WTC11 (cell line): ENCODE data around the gene GNAI3. TPM values are rescaled to one million over a fixed set of nuclear protein-coding genes. Genes with fewer than 3 reads are reported as not detected.

Source experiments
- ATAC-seq: fragments of 200-7000 bp; cut with Tn5 transposase; 2 replicates; pipeline ENCODE4 v1.10.0; 2021; ENCODE audit warnings: mild to moderate bottlenecking, moderate library complexity
- CTCF ChIA-PET: fragments of 300-600 bp; sonication (Branson Sonifier 250); formaldehyde crosslinking; loops from one replicate; lab custom pipeline; 2021; ENCODE audit warnings: antibody characterized with exemption; lab: Charles Lee
- POLR2A ChIA-PET: fragments of 350-600 bp; sonication (Branson Sonifier 250); formaldehyde crosslinking; loops from one replicate; lab custom pipeline; 2021; ENCODE audit warnings: antibody characterized with exemption; lab: Charles Lee
- DNase-seq: peaks from one replicate; pipeline ENCODE4 v3.0.0; 2021; ENCODE audit warnings: low spot score
- H3K27ac Mint-ChIP-seq: 2 replicates; pipeline ENCODE4 v1.8.0; 2021; ENCODE audit warnings: mixed read lengths
- H3K27me3 Mint-ChIP-seq: 2 replicates; pipeline ENCODE4 v1.8.0; 2021; ENCODE audit warnings: low read depth, mild to moderate bottlenecking, moderate library complexity, mixed read lengths
- H3K36me3 Mint-ChIP-seq: 2 replicates; pipeline ENCODE4 v1.8.0; 2021; ENCODE audit warnings: mixed read lengths
- H3K4me1 Mint-ChIP-seq: 2 replicates; pipeline ENCODE4 v1.8.0; 2022; ENCODE audit warnings: mixed read lengths
- H3K4me3 Mint-ChIP-seq: 2 replicates; pipeline ENCODE4 v1.8.0; 2021; ENCODE audit warnings: mild to moderate bottlenecking, moderate library complexity, mixed read lengths
- H3K9me3 Mint-ChIP-seq: 2 replicates; pipeline ENCODE4 v1.8.0; 2021; ENCODE audit warnings: mixed read lengths
- CREB1 ChIP-seq: sonication (generic); formaldehyde crosslinking; IDR thresholded peaks from 2 replicates; pipeline ENCODE4 v1.8.0; 2023; ENCODE audit warnings: mild to moderate bottlenecking, missing genetic modification reagents
- ESRRA ChIP-seq: sonication (generic); formaldehyde crosslinking; IDR thresholded peaks from 2 replicates; pipeline ENCODE4 v1.8.1; 2022; ENCODE audit warnings: mild to moderate bottlenecking, missing genetic modification reagents, borderline replicate concordance
- FOXJ3 ChIP-seq: sonication (generic); formaldehyde crosslinking; IDR thresholded peaks from 2 replicates; pipeline ENCODE4 v1.9.0; 2021; ENCODE audit warnings: missing genetic modification reagents, mild to moderate bottlenecking, borderline replicate concordance
- GRHL2 ChIP-seq: fragments of 250-450 bp; sonication (Bioruptor Pico); IDR thresholded peaks from 2 replicates; pipeline ENCODE4 v1.8.0; 2022; ENCODE audit warnings: mild to moderate bottlenecking, moderate library complexity; ENCODE audit not compliant: insufficient replicate concordance, severe bottlenecking
- JAZF1 ChIP-seq: fragments of 250-450 bp; sonication (Bioruptor Pico); IDR thresholded peaks from 2 replicates; pipeline ENCODE4 v1.9.0; 2021; ENCODE audit warnings: moderate library complexity, mild to moderate bottlenecking, inconsistent platforms
- MYBL2 ChIP-seq: sonication (generic); formaldehyde crosslinking; IDR thresholded peaks from 2 replicates; pipeline ENCODE4 v1.8.1; 2023; ENCODE audit warnings: mild to moderate bottlenecking, moderate library complexity, missing genetic modification reagents
- NFATC4 ChIP-seq: fragments of 250-450 bp; sonication (Bioruptor Pico); IDR thresholded peaks from 2 replicates; pipeline ENCODE4 v1.9.0; 2021; ENCODE audit warnings: mild to moderate bottlenecking
- NFE2L1 ChIP-seq: sonication (generic); formaldehyde crosslinking; IDR thresholded peaks from 2 replicates; pipeline ENCODE4 v1.8.1; 2023; ENCODE audit warnings: missing genetic modification reagents
- NR1H2 ChIP-seq: sonication (generic); formaldehyde crosslinking; IDR thresholded peaks from 2 replicates; pipeline ENCODE4 v1.9.0; 2021; ENCODE audit warnings: mild to moderate bottlenecking, moderate library complexity, missing genetic modification reagents
- NR2C2 ChIP-seq: sonication (generic); formaldehyde crosslinking; IDR thresholded peaks from 2 replicates; pipeline ENCODE4 v1.8.0; 2022; ENCODE audit warnings: mild to moderate bottlenecking, missing genetic modification reagents
- OVOL2 ChIP-seq: fragments of 250-450 bp; sonication (Bioruptor Pico); IDR thresholded peaks from 2 replicates; pipeline ENCODE4 v1.9.0; 2021; ENCODE audit warnings: mild to moderate bottlenecking, borderline replicate concordance
- TP53 ChIP-seq: sonication (generic); formaldehyde crosslinking; IDR thresholded peaks from 2 replicates; pipeline ENCODE4 v1.8.1; 2023; ENCODE audit warnings: mild to moderate bottlenecking, missing genetic modification reagents
- ZNF396 ChIP-seq: fragments of 250-450 bp; sonication (Bioruptor Pico); IDR thresholded peaks from 2 replicates; pipeline ENCODE4 v1.8.0; 2021; ENCODE audit warnings: mild to moderate bottlenecking, moderate library complexity, borderline replicate concordance
- total RNA-seq: library from RNA; stranded (reverse); gene quantifications from 3 replicates; pipeline ENCODE4 v1.2.3, GENCODE V29; 2021
- TF ChIP-seq, protein P1 (sequence below): sonication (generic); formaldehyde crosslinking; IDR thresholded peaks from 2 replicates; pipeline ENCODE4 v1.8.0; 2022; ENCODE audit warnings: mild to moderate bottlenecking, missing genetic modification reagents
- TF ChIP-seq, protein P2 (sequence below): sonication (generic); formaldehyde crosslinking; conservative IDR thresholded peaks from 2 replicates; pipeline ENCODE4 v1.8.1; 2022; ENCODE audit warnings: mild to moderate bottlenecking, missing genetic modification reagents
- TF ChIP-seq, protein P3 (sequence below): fragments of 250-450 bp; sonication (Bioruptor Pico); IDR thresholded peaks from 2 replicates; pipeline ENCODE4 v1.9.0; 2021; ENCODE audit warnings: mild to moderate bottlenecking, borderline replicate concordance
- TF ChIP-seq, protein P4 (sequence below): sonication (generic); formaldehyde crosslinking; IDR thresholded peaks from 2 replicates; pipeline ENCODE4 v1.8.1; 2023; ENCODE audit warnings: mild to moderate bottlenecking, missing genetic modification reagents
- TF ChIP-seq, protein P5 (sequence below): fragments of 250-450 bp; sonication (Bioruptor Pico); IDR thresholded peaks from 2 replicates; pipeline ENCODE4 v1.9.0; 2021; ENCODE audit warnings: moderate library complexity, mild to moderate bottlenecking, inconsistent platforms, borderline replicate concordance
- TF ChIP-seq, protein P6 (sequence below): fragments of 250-450 bp; sonication (Bioruptor Pico); IDR thresholded peaks from 2 replicates; pipeline ENCODE4 v1.8.0; 2021; ENCODE audit warnings: mild to moderate bottlenecking
- TF ChIP-seq, protein P7 (sequence below): sonication (generic); formaldehyde crosslinking; IDR thresholded peaks from 2 replicates; pipeline ENCODE4 v1.8.1; 2023; ENCODE audit warnings: mild to moderate bottlenecking, missing genetic modification reagents, borderline replicate concordance
- TF ChIP-seq, protein P8 (sequence below): sonication (generic); formaldehyde crosslinking; IDR thresholded peaks from 2 replicates; pipeline ENCODE4 v1.8.0; 2023; ENCODE audit warnings: missing genetic modification reagents

Gene GNAI3
- total RNA-seq, 1 experiment from 2014 or later: 7.2 TPM

DNA sequence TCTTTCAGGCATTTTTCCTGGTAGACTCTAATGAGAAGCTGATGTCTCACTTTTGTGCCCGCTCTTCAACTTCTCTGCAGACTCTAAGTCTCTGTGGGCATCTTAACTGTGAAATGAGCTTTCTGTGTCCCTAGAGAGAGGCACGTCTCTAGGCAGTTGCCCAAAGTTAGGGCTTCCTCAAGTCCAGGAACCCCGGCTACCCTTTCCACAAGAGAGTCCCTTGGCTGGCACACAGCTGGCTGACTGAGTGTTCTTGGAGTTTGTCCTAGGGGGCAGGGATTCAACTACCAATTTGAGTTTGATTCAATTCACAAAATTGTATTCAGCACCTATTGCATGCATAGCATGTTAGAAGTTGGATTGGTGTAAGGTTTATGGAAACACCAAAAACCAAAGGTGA, 7.3 kb upstream of the GNAI3 start:
- CTCF ChIA-PET: interaction anchor here (1.1 to 16.4 kb wide), 4 partner anchors 9 to 99 kb away, joined by 6 to 740 read pairs (median 56); partner anchors contain the start of gene CYB561D1
- TF ChIP-seq, protein P1, sequence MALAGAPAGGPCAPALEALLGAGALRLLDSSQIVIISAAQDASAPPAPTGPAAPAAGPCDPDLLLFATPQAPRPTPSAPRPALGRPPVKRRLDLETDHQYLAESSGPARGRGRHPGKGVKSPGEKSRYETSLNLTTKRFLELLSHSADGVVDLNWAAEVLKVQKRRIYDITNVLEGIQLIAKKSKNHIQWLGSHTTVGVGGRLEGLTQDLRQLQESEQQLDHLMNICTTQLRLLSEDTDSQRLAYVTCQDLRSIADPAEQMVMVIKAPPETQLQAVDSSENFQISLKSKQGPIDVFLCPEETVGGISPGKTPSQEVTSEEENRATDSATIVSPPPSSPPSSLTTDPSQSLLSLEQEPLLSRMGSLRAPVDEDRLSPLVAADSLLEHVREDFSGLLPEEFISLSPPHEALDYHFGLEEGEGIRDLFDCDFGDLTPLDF (CRISPR knock-in tag): no peak
- TF ChIP-seq OVOL2 (CRISPR knock-in tag): no peak
- no peak for TF ChIP-seq FOXJ3
- no peak for TF ChIP-seq GRHL2 (CRISPR knock-in tag)
- TF ChIP-seq, protein P2, sequence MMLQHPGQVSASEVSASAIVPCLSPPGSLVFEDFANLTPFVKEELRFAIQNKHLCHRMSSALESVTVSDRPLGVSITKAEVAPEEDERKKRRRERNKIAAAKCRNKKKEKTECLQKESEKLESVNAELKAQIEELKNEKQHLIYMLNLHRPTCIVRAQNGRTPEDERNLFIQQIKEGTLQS (CRISPR knock-in tag): no peak
- TF ChIP-seq, protein P3, sequence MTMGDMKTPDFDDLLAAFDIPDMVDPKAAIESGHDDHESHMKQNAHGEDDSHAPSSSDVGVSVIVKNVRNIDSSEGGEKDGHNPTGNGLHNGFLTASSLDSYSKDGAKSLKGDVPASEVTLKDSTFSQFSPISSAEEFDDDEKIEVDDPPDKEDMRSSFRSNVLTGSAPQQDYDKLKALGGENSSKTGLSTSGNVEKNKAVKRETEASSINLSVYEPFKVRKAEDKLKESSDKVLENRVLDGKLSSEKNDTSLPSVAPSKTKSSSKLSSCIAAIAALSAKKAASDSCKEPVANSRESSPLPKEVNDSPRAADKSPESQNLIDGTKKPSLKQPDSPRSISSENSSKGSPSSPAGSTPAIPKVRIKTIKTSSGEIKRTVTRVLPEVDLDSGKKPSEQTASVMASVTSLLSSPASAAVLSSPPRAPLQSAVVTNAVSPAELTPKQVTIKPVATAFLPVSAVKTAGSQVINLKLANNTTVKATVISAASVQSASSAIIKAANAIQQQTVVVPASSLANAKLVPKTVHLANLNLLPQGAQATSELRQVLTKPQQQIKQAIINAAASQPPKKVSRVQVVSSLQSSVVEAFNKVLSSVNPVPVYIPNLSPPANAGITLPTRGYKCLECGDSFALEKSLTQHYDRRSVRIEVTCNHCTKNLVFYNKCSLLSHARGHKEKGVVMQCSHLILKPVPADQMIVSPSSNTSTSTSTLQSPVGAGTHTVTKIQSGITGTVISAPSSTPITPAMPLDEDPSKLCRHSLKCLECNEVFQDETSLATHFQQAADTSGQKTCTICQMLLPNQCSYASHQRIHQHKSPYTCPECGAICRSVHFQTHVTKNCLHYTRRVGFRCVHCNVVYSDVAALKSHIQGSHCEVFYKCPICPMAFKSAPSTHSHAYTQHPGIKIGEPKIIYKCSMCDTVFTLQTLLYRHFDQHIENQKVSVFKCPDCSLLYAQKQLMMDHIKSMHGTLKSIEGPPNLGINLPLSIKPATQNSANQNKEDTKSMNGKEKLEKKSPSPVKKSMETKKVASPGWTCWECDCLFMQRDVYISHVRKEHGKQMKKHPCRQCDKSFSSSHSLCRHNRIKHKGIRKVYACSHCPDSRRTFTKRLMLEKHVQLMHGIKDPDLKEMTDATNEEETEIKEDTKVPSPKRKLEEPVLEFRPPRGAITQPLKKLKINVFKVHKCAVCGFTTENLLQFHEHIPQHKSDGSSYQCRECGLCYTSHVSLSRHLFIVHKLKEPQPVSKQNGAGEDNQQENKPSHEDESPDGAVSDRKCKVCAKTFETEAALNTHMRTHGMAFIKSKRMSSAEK (CRISPR knock-in tag): no peak
- TF ChIP-seq, protein P4, sequence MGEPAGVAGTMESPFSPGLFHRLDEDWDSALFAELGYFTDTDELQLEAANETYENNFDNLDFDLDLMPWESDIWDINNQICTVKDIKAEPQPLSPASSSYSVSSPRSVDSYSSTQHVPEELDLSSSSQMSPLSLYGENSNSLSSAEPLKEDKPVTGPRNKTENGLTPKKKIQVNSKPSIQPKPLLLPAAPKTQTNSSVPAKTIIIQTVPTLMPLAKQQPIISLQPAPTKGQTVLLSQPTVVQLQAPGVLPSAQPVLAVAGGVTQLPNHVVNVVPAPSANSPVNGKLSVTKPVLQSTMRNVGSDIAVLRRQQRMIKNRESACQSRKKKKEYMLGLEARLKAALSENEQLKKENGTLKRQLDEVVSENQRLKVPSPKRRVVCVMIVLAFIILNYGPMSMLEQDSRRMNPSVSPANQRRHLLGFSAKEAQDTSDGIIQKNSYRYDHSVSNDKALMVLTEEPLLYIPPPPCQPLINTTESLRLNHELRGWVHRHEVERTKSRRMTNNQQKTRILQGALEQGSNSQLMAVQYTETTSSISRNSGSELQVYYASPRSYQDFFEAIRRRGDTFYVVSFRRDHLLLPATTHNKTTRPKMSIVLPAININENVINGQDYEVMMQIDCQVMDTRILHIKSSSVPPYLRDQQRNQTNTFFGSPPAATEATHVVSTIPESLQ (CRISPR knock-in tag): no peak
- TF ChIP-seq CREB1 (CRISPR knock-in tag): no peak
- no peak for TF ChIP-seq ZNF396 (CRISPR knock-in tag)
- no peak for TF ChIP-seq NR2C2 (CRISPR knock-in tag)
- no peak for TF ChIP-seq ESRRA (CRISPR knock-in tag)
- TF ChIP-seq, protein P5, sequence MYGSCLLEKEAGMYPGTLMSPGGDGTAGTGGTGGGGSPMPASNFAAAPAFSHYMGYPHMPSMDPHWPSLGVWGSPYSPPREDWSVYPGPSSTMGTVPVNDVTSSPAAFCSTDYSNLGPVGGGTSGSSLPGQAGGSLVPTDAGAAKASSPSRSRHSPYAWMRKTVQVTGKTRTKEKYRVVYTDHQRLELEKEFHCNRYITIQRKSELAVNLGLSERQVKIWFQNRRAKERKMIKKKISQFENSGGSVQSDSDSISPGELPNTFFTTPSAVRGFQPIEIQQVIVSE (CRISPR knock-in tag): no peak
- TF ChIP-seq, protein P6, sequence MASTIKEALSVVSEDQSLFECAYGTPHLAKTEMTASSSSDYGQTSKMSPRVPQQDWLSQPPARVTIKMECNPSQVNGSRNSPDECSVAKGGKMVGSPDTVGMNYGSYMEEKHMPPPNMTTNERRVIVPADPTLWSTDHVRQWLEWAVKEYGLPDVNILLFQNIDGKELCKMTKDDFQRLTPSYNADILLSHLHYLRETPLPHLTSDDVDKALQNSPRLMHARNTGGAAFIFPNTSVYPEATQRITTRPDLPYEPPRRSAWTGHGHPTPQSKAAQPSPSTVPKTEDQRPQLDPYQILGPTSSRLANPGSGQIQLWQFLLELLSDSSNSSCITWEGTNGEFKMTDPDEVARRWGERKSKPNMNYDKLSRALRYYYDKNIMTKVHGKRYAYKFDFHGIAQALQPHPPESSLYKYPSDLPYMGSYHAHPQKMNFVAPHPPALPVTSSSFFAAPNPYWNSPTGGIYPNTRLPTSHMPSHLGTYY: no peak
- no peak for TF ChIP-seq MYBL2 (CRISPR knock-in tag)
- no peak for ATAC-seq
- no peak for DNase-seq
- POLR2A ChIA-PET: no interaction called here
- Mint-ChIP-seq H3K27me3 (no peaks in the 10 kb centered on the region; the same call in none of the 2 replicates), H3K4me3 (no peak overlapping the region), H3K9me3 (no peaks in the 10 kb centered on the region), H3K4me1 (peaks cover 8% of the 10 kb centered on the region), H3K36me3 (no peaks in the 10 kb centered on the region), H3K27ac (no peak overlapping the region)

DNA sequence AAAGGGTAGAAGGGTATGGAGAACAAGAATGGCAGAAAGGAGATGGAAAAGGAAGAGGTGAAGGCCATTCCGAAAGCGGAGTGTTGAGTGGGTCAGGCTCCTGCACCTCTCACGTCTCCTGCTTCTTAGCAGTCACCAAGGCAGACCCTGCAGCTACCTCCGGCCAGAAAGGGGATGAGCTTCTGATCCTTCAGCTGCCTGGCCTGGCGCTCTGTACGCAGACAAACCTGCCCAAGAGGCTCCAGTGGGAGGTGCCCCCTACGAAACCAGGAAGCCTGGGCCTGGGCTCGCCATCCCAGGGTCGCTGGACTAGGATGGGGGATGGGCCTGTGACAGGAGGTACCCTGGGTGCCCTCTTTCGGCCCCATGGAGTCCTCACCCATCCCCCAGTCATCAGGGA, 5.8 kb upstream of the GNAI3 start:
- H3K27me3 Mint-ChIP-seq: no peaks in the 10 kb centered on the region; the same call in none of the 2 replicates
- no peaks in the 10 kb centered on the region for H3K36me3 Mint-ChIP-seq
- ChIA-PET POLR2A (no interaction called here), CTCF (interaction anchor here (0.6 to 16.4 kb wide), 5 partner anchors 10 to 235 kb away, joined by 3 to 740 read pairs (median 100); partner anchors contain the start of gene CYB561D1)
- H3K4me1 Mint-ChIP-seq: peaks cover 22% of the 10 kb centered on the region
- ATAC-seq (no peak), DNase-seq (no peak)
- H3K9me3 Mint-ChIP-seq: no peaks in the 10 kb centered on the region
- H3K4me3 Mint-ChIP-seq: no peak overlapping the region
- no peak overlapping the region for H3K27ac Mint-ChIP-seq
- TF ChIP-seq JAZF1 (CRISPR knock-in tag) (no peak), NFATC4 (CRISPR knock-in tag) (no peak), NR1H2 (CRISPR knock-in tag) (no peak), TP53 (CRISPR knock-in tag) (no peak), NFE2L1 (CRISPR knock-in tag) (no peak)
- TF ChIP-seq, protein P7, sequence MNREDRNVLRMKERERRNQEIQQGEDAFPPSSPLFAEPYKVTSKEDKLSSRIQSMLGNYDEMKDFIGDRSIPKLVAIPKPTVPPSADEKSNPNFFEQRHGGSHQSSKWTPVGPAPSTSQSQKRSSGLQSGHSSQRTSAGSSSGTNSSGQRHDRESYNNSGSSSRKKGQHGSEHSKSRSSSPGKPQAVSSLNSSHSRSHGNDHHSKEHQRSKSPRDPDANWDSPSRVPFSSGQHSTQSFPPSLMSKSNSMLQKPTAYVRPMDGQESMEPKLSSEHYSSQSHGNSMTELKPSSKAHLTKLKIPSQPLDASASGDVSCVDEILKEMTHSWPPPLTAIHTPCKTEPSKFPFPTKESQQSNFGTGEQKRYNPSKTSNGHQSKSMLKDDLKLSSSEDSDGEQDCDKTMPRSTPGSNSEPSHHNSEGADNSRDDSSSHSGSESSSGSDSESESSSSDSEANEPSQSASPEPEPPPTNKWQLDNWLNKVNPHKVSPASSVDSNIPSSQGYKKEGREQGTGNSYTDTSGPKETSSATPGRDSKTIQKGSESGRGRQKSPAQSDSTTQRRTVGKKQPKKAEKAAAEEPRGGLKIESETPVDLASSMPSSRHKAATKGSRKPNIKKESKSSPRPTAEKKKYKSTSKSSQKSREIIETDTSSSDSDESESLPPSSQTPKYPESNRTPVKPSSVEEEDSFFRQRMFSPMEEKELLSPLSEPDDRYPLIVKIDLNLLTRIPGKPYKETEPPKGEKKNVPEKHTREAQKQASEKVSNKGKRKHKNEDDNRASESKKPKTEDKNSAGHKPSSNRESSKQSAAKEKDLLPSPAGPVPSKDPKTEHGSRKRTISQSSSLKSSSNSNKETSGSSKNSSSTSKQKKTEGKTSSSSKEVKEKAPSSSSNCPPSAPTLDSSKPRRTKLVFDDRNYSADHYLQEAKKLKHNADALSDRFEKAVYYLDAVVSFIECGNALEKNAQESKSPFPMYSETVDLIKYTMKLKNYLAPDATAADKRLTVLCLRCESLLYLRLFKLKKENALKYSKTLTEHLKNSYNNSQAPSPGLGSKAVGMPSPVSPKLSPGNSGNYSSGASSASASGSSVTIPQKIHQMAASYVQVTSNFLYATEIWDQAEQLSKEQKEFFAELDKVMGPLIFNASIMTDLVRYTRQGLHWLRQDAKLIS (CRISPR knock-in tag): no peak
- TF ChIP-seq, protein P8, sequence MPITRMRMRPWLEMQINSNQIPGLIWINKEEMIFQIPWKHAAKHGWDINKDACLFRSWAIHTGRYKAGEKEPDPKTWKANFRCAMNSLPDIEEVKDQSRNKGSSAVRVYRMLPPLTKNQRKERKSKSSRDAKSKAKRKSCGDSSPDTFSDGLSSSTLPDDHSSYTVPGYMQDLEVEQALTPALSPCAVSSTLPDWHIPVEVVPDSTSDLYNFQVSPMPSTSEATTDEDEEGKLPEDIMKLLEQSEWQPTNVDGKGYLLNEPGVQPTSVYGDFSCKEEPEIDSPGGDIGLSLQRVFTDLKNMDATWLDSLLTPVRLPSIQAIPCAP (CRISPR knock-in tag): no peak
